GM23248 (cell line): ENCODE results near the gene BCL10.

ENCODE experiments used
- EZH2 ChIP-seq: fragments of 200-600 bp; sonication (generic); IDR thresholded peaks from 2 replicates; pipeline ENCODE4 v1.6.1; 2018; ENCODE audit warnings: antibody characterized with exemption, mild to moderate bottlenecking; ENCODE audit not compliant: insufficient read depth, poor library complexity, severe bottlenecking
- EZH2phosphoT487 ChIP-seq: fragments of 200-600 bp; sonication (generic); IDR thresholded peaks from 2 replicates; pipeline ENCODE4 v1.6.1; 2018; ENCODE audit warnings: antibody characterized with exemption, moderate library complexity, mild to moderate bottlenecking, low read depth; ENCODE audit not compliant: insufficient read depth

DNA sequence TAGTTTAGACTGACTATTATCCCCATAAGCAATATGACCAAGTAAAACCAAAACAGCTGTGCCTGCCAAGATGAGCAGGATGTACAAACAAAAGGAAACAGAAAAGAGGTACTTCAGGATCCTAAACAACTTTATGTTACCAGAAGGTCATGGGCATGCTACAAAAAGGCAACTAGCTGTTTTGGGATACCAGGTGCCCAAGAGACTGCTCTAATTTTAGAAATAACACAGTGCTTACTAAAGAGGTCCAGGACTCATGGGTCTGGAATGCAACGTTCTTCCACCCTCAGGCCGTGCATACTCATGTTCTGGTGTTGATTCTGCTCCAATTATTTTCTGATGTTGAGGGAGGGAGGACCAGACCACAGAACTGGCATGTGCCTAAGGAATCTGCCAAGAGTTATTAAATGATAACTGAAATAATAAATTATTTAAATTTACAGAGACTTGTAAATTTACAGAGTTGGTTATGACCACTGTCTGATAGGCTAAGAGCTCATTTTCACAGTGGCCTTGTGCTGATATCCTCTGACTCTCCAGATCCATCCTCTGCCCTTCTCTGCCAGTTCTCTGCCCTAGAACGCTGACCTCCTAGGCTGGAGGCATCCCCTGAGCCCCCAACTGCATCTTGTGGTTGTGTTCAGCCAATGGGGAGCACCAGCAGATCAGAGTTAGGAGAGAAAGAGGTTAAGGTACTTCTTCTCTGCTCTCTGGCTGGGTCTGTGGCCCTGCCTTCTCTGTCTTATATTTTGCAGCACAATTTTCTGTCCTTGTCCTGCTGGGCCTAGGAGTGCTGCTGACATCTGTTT, 37.7 kb upstream of the BCL10 start:
- TF ChIP-seq EZH2phosphoT487 (no peak), EZH2 (no peak)
